ENCODE data around the gene ARHGEF4. TPM values are rescaled to one million over a fixed set of nuclear protein-coding genes. Genes with fewer than 3 reads are reported as not detected.

The ARHGEF4 gene
- total RNA-seq, 1 experiment from 2014 or later: 0.80 TPM

DNA sequence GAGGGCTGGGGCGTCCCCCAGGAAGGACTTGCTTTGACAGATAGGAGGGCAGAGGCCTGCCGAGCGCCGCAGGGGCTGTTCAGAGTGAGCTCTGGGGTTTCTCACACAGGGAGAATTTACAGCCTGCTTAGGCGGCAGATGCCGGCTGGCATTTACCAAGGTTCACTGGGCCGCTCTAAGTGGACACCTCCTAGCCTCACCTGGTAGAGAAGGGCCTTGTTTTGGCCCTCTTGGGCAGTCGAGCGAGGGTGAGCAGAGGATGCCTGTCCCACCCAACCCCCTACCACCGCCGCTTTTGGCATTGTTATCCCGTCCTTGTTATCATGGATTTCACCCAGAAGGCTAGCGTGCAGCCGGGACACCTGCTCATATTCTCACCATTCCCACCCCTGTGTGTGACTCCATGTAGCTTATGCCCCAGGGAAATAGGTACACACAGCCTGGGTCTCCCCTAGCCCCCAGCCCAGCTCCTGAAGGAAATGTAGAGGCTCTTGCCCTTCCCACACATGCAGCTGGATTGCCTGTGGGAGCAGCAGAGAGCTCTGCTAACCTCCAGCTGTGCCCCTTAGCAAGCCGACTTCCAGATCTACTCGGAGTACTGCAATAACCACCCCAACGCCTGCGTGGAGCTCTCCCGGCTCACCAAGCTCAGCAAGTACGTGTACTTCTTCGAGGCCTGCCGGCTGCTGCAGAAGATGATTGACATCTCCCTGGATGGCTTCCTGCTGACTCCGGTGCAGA is 204.1 kb downstream of the ARHGEF4 start:
- DNase-seq (ENCODE audit: low read depth, low spot score) (no peak), ATAC-seq (no peak)
- Histone ChIP-seq H3K9me3 (ENCODE audit: control insufficient read depth, insufficient read depth, low read depth, low read length) (no peaks in the 10 kb centered on the region), H3K4me3 (ENCODE audit: low read depth in 2 of 2, low read length in 2 of 2) (no peak overlapping the region), H3K4me1 (ENCODE audit: control insufficient read depth, insufficient read depth, low read length) (no peaks in the 10 kb centered on the region), H3K27me3 (ENCODE audit: control insufficient read depth, insufficient read depth, low read length) (no peaks in the 10 kb centered on the region), H3K36me3 (ENCODE audit: control insufficient read depth, insufficient read depth, low read length) (no peaks in the 10 kb centered on the region), H3K27ac (ENCODE audit: low read length) (no peak overlapping the region)
- ChIA-PET POLR2A (interaction anchor here (0.6 kb wide), 1 partner anchor 111 kb away, joined by 3 read pairs; no protein-coding TSS in a partner anchor), CTCF (no interaction called here)
- no TSS peak for BruUV-seq (replicated peaks)
- TF ChIP-seq, protein P1, sequence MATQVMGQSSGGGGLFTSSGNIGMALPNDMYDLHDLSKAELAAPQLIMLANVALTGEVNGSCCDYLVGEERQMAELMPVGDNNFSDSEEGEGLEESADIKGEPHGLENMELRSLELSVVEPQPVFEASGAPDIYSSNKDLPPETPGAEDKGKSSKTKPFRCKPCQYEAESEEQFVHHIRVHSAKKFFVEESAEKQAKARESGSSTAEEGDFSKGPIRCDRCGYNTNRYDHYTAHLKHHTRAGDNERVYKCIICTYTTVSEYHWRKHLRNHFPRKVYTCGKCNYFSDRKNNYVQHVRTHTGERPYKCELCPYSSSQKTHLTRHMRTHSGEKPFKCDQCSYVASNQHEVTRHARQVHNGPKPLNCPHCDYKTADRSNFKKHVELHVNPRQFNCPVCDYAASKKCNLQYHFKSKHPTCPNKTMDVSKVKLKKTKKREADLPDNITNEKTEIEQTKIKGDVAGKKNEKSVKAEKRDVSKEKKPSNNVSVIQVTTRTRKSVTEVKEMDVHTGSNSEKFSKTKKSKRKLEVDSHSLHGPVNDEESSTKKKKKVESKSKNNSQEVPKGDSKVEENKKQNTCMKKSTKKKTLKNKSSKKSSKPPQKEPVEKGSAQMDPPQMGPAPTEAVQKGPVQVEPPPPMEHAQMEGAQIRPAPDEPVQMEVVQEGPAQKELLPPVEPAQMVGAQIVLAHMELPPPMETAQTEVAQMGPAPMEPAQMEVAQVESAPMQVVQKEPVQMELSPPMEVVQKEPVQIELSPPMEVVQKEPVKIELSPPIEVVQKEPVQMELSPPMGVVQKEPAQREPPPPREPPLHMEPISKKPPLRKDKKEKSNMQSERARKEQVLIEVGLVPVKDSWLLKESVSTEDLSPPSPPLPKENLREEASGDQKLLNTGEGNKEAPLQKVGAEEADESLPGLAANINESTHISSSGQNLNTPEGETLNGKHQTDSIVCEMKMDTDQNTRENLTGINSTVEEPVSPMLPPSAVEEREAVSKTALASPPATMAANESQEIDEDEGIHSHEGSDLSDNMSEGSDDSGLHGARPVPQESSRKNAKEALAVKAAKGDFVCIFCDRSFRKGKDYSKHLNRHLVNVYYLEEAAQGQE (IDR thresholded peaks at IDR 0.05; ENCODE audit: insufficient read depth in 1 of 2, low read depth in 2 of 2, low read length in 1 of 2): no peak
- TF ChIP-seq TCF7L2 (IDR thresholded peaks at IDR 0.05; ENCODE audit: low read depth, low read length): no peak
- TF ChIP-seq, protein P2, sequence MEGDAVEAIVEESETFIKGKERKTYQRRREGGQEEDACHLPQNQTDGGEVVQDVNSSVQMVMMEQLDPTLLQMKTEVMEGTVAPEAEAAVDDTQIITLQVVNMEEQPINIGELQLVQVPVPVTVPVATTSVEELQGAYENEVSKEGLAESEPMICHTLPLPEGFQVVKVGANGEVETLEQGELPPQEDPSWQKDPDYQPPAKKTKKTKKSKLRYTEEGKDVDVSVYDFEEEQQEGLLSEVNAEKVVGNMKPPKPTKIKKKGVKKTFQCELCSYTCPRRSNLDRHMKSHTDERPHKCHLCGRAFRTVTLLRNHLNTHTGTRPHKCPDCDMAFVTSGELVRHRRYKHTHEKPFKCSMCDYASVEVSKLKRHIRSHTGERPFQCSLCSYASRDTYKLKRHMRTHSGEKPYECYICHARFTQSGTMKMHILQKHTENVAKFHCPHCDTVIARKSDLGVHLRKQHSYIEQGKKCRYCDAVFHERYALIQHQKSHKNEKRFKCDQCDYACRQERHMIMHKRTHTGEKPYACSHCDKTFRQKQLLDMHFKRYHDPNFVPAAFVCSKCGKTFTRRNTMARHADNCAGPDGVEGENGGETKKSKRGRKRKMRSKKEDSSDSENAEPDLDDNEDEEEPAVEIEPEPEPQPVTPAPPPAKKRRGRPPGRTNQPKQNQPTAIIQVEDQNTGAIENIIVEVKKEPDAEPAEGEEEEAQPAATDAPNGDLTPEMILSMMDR (IDR thresholded peaks at IDR 0.05): no peak
- no peak for TF ChIP-seq SIN3A (IDR thresholded peaks at IDR 0.05; ENCODE audit: borderline replicate concordance, insufficient read depth, low read depth, low read length)
- TF ChIP-seq POLR2AphosphoS5 (IDR thresholded peaks at IDR 0.05; ENCODE audit: low read depth, low read length): no peak
- intact Hi-C loops (cut with micrococcal nuclease; ENCODE audit: unreplicated experiment): no loop called here
- in situ Hi-C loops (cut with HindIII; ENCODE audit: low pct_unique_long_range_greater_than_20kb, low sequenced_read_pairs): no loop called here

DNA sequence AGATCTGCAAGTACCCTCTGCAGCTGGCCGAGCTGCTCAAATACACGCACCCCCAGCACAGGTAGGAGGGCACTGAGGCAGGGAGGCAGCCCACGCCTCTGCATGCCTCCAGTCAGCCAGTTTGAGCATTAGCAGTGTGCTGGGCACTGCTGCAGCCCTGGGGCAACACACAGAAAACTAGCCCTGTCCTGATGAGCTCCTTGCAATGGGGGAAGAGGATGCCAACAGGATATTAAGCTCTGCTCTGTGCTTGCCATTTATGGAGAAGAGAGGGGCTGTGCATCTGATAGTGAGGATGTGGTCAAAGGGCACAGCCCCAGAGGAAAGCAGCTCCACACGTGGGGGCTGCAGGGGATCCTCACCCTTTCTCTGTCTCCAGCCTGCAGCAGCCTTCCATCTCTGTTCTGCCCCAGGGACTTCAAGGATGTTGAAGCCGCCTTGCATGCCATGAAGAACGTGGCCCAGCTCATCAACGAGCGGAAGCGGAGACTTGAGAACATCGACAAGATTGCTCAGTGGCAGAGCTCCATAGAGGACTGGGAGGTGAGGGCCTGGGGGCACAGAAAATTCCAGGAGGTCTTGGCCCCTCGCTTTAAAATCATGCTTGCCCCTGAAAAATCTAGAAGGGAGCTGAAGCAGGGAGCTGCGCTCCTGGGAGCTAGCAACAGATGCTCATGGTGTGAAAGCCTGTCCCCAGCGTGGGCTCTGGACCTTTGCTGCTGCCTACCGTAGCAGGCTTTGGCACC is 204.9 kb downstream of the ARHGEF4 start:
- ChIA-PET CTCF (no interaction called here), POLR2A (interaction anchor here (0.6 kb wide), 1 partner anchor 12 kb away, joined by 11 read pairs; no protein-coding TSS in a partner anchor)
- Histone ChIP-seq H3K27ac (ENCODE audit: low read length) (no peak overlapping the region), H3K36me3 (ENCODE audit: control insufficient read depth, insufficient read depth, low read length) (no peaks in the 10 kb centered on the region), H3K4me3 (ENCODE audit: low read depth in 2 of 2, low read length in 2 of 2) (no peak overlapping the region), H3K4me1 (ENCODE audit: control insufficient read depth, insufficient read depth, low read length) (no peaks in the 10 kb centered on the region), H3K27me3 (ENCODE audit: control insufficient read depth, insufficient read depth, low read length) (no peaks in the 10 kb centered on the region), H3K9me3 (ENCODE audit: control insufficient read depth, insufficient read depth, low read depth, low read length) (no peaks in the 10 kb centered on the region)
- TF ChIP-seq, protein P2 (IDR thresholded peaks at IDR 0.05): no peak
- TF ChIP-seq, protein P1 (IDR thresholded peaks at IDR 0.05; ENCODE audit: insufficient read depth in 1 of 2, low read depth in 2 of 2, low read length in 1 of 2): no peak
- TF ChIP-seq POLR2AphosphoS5 (IDR thresholded peaks at IDR 0.05; ENCODE audit: low read depth, low read length) (no peak), SIN3A (IDR thresholded peaks at IDR 0.05; ENCODE audit: borderline replicate concordance, insufficient read depth, low read depth, low read length) (no peak), TCF7L2 (IDR thresholded peaks at IDR 0.05; ENCODE audit: low read depth, low read length) (no peak)
- no peak for ATAC-seq
- intact Hi-C loops (cut with micrococcal nuclease; ENCODE audit: unreplicated experiment) (no loop called here), in situ Hi-C loops (cut with HindIII; ENCODE audit: low pct_unique_long_range_greater_than_20kb, low sequenced_read_pairs) (no loop called here)
- DNase-seq (ENCODE audit: low read depth, low spot score): no peak
- BruUV-seq (replicated peaks): no TSS peak
